RWPE1 (cell line): ENCODE data around the gene SLC22A5.

Source experiments
- CTCF ChIA-PET: fragments of 350-600 bp; sonication (Branson Sonifier 250); formaldehyde crosslinking; extraction: SDS; loops from one replicate; lab custom pipeline; 2021; lab: Yijun Ruan, JAX
- POLR2A ChIA-PET: fragments of 400-600 bp; formaldehyde crosslinking; extraction: SDS; loops from one replicate; lab custom pipeline; 2020; ENCODE audit warnings: antibody characterized with exemption; ENCODE audit not compliant: low non-redundant PET; lab: Yijun Ruan, JAX
- DNase-seq: peaks from one replicate; pipeline ENCODE4 v3.0.0; 2012; ENCODE audit warnings: low spot score
- H3K27ac ChIP-seq: fragments of 450-650 bp; 2 replicates; pipeline ENCODE4 v1.5.1; 2017
- CTCF ChIP-seq: fragments of 450-650 bp; conservative IDR thresholded peaks from 2 replicates; pipeline ENCODE4 v1.5.1; 2017; ENCODE audit warnings: low read depth, mild to moderate bottlenecking

The SLC22A5 gene

GRCh38 chr5:132370971-132371602 is 1.6 kb downstream of the SLC22A5 start:
- H3K27ac ChIP-seq, result peak overlapping the region; percentile 80
- no peak for DNase-seq
- CTCF ChIA-PET, result interaction anchor here (1.1 to 1.8 kb wide), 2 partner anchors 15 to 191 kb away, joined by 3 to 8 read pairs; no protein-coding TSS in a partner anchor
- TF ChIP-seq CTCF, result no peak
- POLR2A ChIA-PET, result no interaction called here

- no peak for TF ChIP-seq CTCF
- ChIA-PET CTCF (interaction anchor here (1.8 kb wide), 1 partner anchor 14 kb away, joined by 8 read pairs; no protein-coding TSS in a partner anchor), POLR2A (no interaction called here)
- DNase-seq, result no peak
- H3K27ac ChIP-seq, result peak overlapping the region; percentile 49
These were observed 2.1 kb downstream of the SLC22A5 start for GRCh38 chr5:132371603-132371994.

- H3K27ac ChIP-seq, result peak overlapping the region; percentile 49
- ChIA-PET POLR2A (no interaction called here), CTCF (interaction anchor here (0.6 to 1.8 kb wide), 3 partner anchors 14 to 155 kb away, joined by 3 to 8 read pairs (median 4); no protein-coding TSS in a partner anchor)
- DNase-seq, result no peak
- TF ChIP-seq CTCF, result no peak
These were observed 2.6 kb downstream of the SLC22A5 start for GRCh38 chr5:132372127-132372526.

- ChIA-PET POLR2A (no interaction called here), CTCF (interaction anchor here (0.6 to 1.8 kb wide), 5 partner anchors 13 to 155 kb away, joined by 3 to 8 read pairs (median 3); no protein-coding TSS in a partner anchor)
These were observed 3.0 kb downstream of the SLC22A5 start for GRCh38 chr5:132372542-132372941.

GRCh38 chr5:132375957-132376356 is 6.4 kb downstream of the SLC22A5 start:
- CTCF ChIA-PET, result no interaction called here
- POLR2A ChIA-PET, result no interaction called here
- no peak for TF ChIP-seq CTCF
- DNase-seq, result no peak
- H3K27ac ChIP-seq, result no peak overlapping the region

More at GRCh38 chr5:132372542-132372941, 3.0 kb downstream of the SLC22A5 start:
- TF ChIP-seq CTCF, result no peak
- peak overlapping the region; percentile 49 for H3K27ac ChIP-seq
- DNase-seq, result no peak

GRCh38 chr5:132376694-132377641 is 7.5 kb downstream of the SLC22A5 start:
- TF ChIP-seq CTCF, result no peak
- ChIA-PET POLR2A (interaction anchor here (0.5 kb wide), 1 partner anchor 37 kb away, joined by 3 read pairs; no protein-coding TSS in a partner anchor), CTCF (no interaction called here)
- no peak overlapping the region for H3K27ac ChIP-seq
- DNase-seq, result no peak
